22Rv1 (cell line): ENCODE measurements around the gene OPALIN.

ENCODE experiments used
- CTCF ChIP-seq: fragments of 450-650 bp; IDR thresholded peaks from 2 replicates; pipeline ENCODE4 v1.5.1; 2017; ENCODE audit warnings: mild to moderate bottlenecking
- ZFX ChIP-seq: fragments of 450-650 bp; IDR thresholded peaks from 2 replicates; pipeline ENCODE4 v1.6.1; 2017; ENCODE audit warnings: antibody characterized with exemption, borderline replicate concordance

- no peak for TF ChIP-seq CTCF
- TF ChIP-seq ZFX, result no peak
Observed at GRCh38 chr10:96368971-96369370, 10.2 kb upstream of the OPALIN start.
